ENCODE measurements around the gene KLRK1.
"Not testable (repeated sequence)": the region's sequence is repeated elsewhere in the genome, so short reads cannot be mapped to it uniquely, and the experiment has no call there.

The KLRK1 gene

GRCh38 chr12:10369557-10370415 is 20.1 kb downstream of the KLRK1 start:
- Histone ChIP-seq H3K36me3 (ENCODE audit: control insufficient read depth, insufficient read depth, low read length) (no peaks in the 10 kb centered on the region), H3K27me3 (ENCODE audit: control insufficient read depth, insufficient read depth, low read length) (no peaks in the 10 kb centered on the region), H3K4me1 (ENCODE audit: control insufficient read depth, insufficient read depth, low read length) (peaks cover 28% of the 10 kb centered on the region), H3K27ac (ENCODE audit: low read depth, low read length) (no peak overlapping the region), H3K4me3 (ENCODE audit: low read depth, low read length) (no peak overlapping the region), H3K9ac (ENCODE audit: low read depth, low read length) (no peak overlapping the region), H3K9me3 (ENCODE audit: control insufficient read depth, insufficient read depth, low read length) (0 out of 2 replicates have a peak, but pooled peaks cover 4% of the 10 kb centered on the region)

DNA sequence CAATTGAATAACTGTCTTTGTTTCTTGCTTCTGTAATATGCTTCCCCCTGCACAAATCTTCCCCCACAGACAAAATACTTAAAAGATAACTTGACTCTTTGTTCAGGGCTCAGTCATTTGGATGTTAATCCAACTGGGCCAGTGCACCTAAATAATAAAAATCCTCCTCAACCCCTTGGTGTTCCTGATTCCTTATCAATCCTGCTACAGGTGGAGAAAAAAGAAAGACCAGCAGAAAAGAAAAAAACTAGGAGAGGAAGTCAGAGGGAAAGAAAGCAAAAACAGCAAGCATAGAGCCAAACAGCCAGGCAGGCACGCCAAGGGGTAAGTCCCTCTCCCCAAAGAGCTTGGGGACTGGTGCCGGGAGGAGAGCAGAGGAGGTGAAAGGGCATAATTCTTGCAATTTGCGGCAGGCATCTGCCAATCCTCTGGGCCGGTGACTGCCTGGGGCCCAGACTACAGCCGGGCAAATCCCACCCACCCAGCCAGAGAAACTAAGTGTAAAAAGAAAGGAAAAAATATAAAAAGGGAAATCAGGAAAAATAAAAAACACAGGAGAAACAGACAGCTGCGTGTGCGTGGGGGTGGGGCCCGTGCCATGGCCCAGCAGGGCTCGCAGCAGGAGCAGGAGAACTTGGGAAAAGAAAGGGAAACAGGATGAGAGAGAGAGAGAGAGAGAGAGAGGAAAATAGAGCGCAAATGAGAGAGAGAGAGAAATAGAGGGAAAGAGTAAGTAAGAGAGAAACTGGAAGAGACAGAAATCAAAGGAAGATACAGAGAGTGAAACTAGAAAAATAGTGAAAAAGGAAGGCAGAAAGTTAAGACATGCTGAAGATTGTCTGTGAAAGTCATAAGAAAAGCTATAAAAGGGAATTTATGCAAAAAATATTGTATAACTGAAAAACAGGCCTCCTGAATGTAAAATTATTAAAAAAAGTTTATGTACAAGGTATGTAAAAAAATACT is 21.4 kb downstream of the KLRK1 start:
- H3K9me3 ChIP-seq (ENCODE audit: control insufficient read depth, insufficient read depth, low read length): 0 out of 2 replicates have a peak, but pooled peaks cover 4% of the 10 kb centered on the region
- H3K4me3 ChIP-seq (ENCODE audit: low read depth, low read length): no peak overlapping the region
- H3K36me3 ChIP-seq (ENCODE audit: control insufficient read depth, insufficient read depth, low read length): no peaks in the 10 kb centered on the region
- H3K27me3 ChIP-seq (ENCODE audit: control insufficient read depth, insufficient read depth, low read length): no peaks in the 10 kb centered on the region
- H3K4me1 ChIP-seq (ENCODE audit: control insufficient read depth, insufficient read depth, low read length): peaks cover 40% of the 10 kb centered on the region
- H3K27ac ChIP-seq (ENCODE audit: low read depth, low read length): no peak overlapping the region
- no peak overlapping the region for H3K9ac ChIP-seq (ENCODE audit: low read depth, low read length)

GRCh38 chr12:10367714-10368113 is 22.1 kb downstream of the KLRK1 start:
- H3K9ac ChIP-seq (ENCODE audit: low read depth, low read length); H3K27ac ChIP-seq (ENCODE audit: low read depth, low read length): not testable (repeated sequence)
- H3K4me1 ChIP-seq (ENCODE audit: control insufficient read depth, insufficient read depth, low read length): peaks cover 44% of the 10 kb centered on the region

GRCh38 chr12:10366875-10367274 is 23.0 kb downstream of the KLRK1 start:
- peaks cover 47% of the 10 kb centered on the region for H3K4me1 ChIP-seq (ENCODE audit: control insufficient read depth, insufficient read depth, low read length)
- no peaks in the 10 kb centered on the region for H3K36me3 ChIP-seq (ENCODE audit: control insufficient read depth, insufficient read depth, low read length)
- no peak overlapping the region for H3K9ac ChIP-seq (ENCODE audit: low read depth, low read length)
- H3K27me3 ChIP-seq (ENCODE audit: control insufficient read depth, insufficient read depth, low read length): no peaks in the 10 kb centered on the region
- no peak overlapping the region for H3K4me3 ChIP-seq (ENCODE audit: low read depth, low read length)
- no peak overlapping the region for H3K27ac ChIP-seq (ENCODE audit: low read depth, low read length)
- 0 out of 2 replicates have a peak, but pooled peaks cover 4% of the 10 kb centered on the region for H3K9me3 ChIP-seq (ENCODE audit: control insufficient read depth, insufficient read depth, low read length)

More at GRCh38 chr12:10367714-10368113, 22.1 kb downstream of the KLRK1 start:
- not testable (repeated sequence) for H3K4me3 ChIP-seq (ENCODE audit: low read depth, low read length); H3K36me3 ChIP-seq (ENCODE audit: control insufficient read depth, insufficient read depth, low read length); H3K9me3 ChIP-seq (ENCODE audit: control insufficient read depth, insufficient read depth, low read length); H3K27me3 ChIP-seq (ENCODE audit: control insufficient read depth, insufficient read depth, low read length)

GRCh38 chr12:10365696-10366405 is 24.0 kb downstream of the KLRK1 start:
- Histone ChIP-seq H3K9me3 (ENCODE audit: control insufficient read depth, insufficient read depth, low read length) (0 out of 2 replicates have a peak, but pooled peaks cover 4% of the 10 kb centered on the region), H3K27ac (ENCODE audit: low read depth, low read length) (peak overlapping the region; percentile 65), H3K36me3 (ENCODE audit: control insufficient read depth, insufficient read depth, low read length) (no peaks in the 10 kb centered on the region), H3K27me3 (ENCODE audit: control insufficient read depth, insufficient read depth, low read length) (no peaks in the 10 kb centered on the region), H3K4me3 (ENCODE audit: low read depth, low read length) (peak overlapping the region; percentile 63), H3K9ac (ENCODE audit: low read depth, low read length) (no peak overlapping the region), H3K4me1 (ENCODE audit: control insufficient read depth, insufficient read depth, low read length) (peaks cover 50% of the 10 kb centered on the region)

- peaks cover 53% of the 10 kb centered on the region for H3K4me1 ChIP-seq (ENCODE audit: control insufficient read depth, insufficient read depth, low read length)
- peak overlapping the region; percentile 63 for H3K4me3 ChIP-seq (ENCODE audit: low read depth, low read length)
- no peaks in the 10 kb centered on the region for H3K27me3 ChIP-seq (ENCODE audit: control insufficient read depth, insufficient read depth, low read length)
- H3K9ac ChIP-seq (ENCODE audit: low read depth, low read length): peak overlapping the region; percentile 56
- H3K9me3 ChIP-seq (ENCODE audit: control insufficient read depth, insufficient read depth, low read length): 0 out of 2 replicates have a peak, but pooled peaks cover 4% of the 10 kb centered on the region
- H3K36me3 ChIP-seq (ENCODE audit: control insufficient read depth, insufficient read depth, low read length): no peaks in the 10 kb centered on the region
- peak overlapping the region; percentile 65 for H3K27ac ChIP-seq (ENCODE audit: low read depth, low read length)
Measured at GRCh38 chr12:10364815-10365622, 24.8 kb downstream of the KLRK1 start.

DNA sequence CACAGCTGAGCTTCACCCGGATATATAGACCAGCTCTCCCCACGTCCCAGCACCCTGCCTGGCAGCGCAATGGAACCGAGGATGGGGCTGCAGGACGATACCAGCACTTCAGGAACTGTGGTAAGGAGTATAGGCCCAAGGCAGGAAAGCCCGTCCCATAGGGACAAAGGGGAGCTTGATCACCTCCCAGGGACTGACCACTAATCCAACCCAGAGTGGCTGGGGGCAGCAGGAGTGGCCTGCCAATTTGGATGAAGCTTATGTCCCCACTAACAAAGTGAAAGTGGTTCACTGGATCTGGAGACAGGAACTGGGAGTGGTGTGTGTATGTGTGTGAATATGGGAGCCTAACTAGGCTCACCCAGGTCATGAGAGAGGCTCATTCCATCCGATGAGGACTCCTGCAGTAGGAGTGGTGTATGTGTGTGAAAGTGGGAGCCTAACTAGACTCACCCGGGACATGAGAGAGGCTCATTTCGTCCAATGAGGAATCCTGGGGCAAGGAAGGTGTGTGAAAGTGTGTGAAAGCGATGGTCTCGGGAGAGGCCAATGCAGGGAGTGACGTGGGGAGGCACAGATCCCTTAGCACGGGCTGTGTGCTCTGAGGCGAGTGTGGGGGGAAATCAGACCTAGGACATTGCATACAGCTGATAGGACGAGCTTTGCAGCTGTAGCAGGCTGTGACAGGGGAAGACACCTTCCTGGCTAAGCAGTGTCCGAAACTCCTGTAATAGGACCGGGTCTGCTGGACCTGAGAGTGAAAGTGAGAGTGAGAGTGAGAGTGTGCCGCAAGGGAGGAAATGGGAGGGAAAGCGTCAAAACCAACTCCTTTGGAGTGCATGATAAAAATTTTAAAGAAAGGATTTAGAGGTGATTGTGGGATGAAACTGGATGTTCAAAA is 25.7 kb downstream of the KLRK1 start:
- Histone ChIP-seq H3K9ac (ENCODE audit: low read depth, low read length) (peak overlapping the region; percentile 26), H3K27me3 (ENCODE audit: control insufficient read depth, insufficient read depth, low read length) (no peaks in the 10 kb centered on the region), H3K27ac (ENCODE audit: low read depth, low read length) (peak overlapping the region; percentile 65), H3K4me3 (ENCODE audit: low read depth, low read length) (peak overlapping the region; percentile 63), H3K9me3 (ENCODE audit: control insufficient read depth, insufficient read depth, low read length) (0 out of 2 replicates have a peak, but pooled peaks cover 4% of the 10 kb centered on the region), H3K4me1 (ENCODE audit: control insufficient read depth, insufficient read depth, low read length) (peaks cover 56% of the 10 kb centered on the region), H3K36me3 (ENCODE audit: control insufficient read depth, insufficient read depth, low read length) (no peaks in the 10 kb centered on the region)

DNA sequence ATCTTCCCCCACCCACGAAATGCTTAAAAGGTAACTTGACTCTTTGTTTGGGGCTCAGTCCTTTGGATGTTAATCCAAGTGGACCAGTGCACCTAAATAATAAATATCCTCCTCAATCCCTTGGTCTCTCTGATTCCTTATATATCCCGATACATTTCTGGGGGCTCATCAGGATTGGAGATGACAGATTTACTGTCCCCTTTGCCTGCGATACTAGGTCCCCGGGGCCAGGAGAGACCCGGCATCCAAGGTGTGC is 26.3 kb downstream of the KLRK1 start:
- Histone ChIP-seq H3K27me3 (ENCODE audit: control insufficient read depth, insufficient read depth, low read length) (no peaks in the 10 kb centered on the region), H3K4me3 (ENCODE audit: low read depth, low read length) (peak overlapping the region; percentile 63), H3K4me1 (ENCODE audit: control insufficient read depth, insufficient read depth, low read length) (peaks cover 56% of the 10 kb centered on the region), H3K36me3 (ENCODE audit: control insufficient read depth, insufficient read depth, low read length) (no peaks in the 10 kb centered on the region), H3K9me3 (ENCODE audit: control insufficient read depth, insufficient read depth, low read length) (0 out of 2 replicates have a peak, but pooled peaks cover 4% of the 10 kb centered on the region), H3K27ac (ENCODE audit: low read depth, low read length) (no peak overlapping the region), H3K9ac (ENCODE audit: low read depth, low read length) (no peak overlapping the region)

GRCh38 chr12:10362828-10363657 is 26.8 kb downstream of the KLRK1 start:
- Histone ChIP-seq H3K4me1 (ENCODE audit: control insufficient read depth, insufficient read depth, low read length) (peaks cover 56% of the 10 kb centered on the region), H3K27ac (ENCODE audit: low read depth, low read length) (no peak overlapping the region), H3K9ac (ENCODE audit: low read depth, low read length) (no peak overlapping the region), H3K9me3 (ENCODE audit: control insufficient read depth, insufficient read depth, low read length) (0 out of 2 replicates have a peak, but pooled peaks cover 4% of the 10 kb centered on the region), H3K36me3 (ENCODE audit: control insufficient read depth, insufficient read depth, low read length) (no peaks in the 10 kb centered on the region), H3K27me3 (ENCODE audit: control insufficient read depth, insufficient read depth, low read length) (no peaks in the 10 kb centered on the region), H3K4me3 (ENCODE audit: low read depth, low read length) (no peak overlapping the region)
